ENCODE measurements around the gene ATP6V1B1. TPM values are rescaled to one million over a fixed set of nuclear protein-coding genes. Genes with fewer than 3 reads are reported as not detected.

ATP6V1B1 gene
- total RNA-seq = not detected

GRCh38 chr2:70935468-70936164, at the start of gene ATP6V1B1:
TSS of gene ATP6V1B1 (plus strand) at chr2:70935900. CDS start at chr2:70935955, 55 bp downstream.
- Mint-ChIP-seq H3K27me3 (peaks cover 11% of the 10 kb centered on the region), H3K4me1 (no peaks in the 10 kb centered on the region), H3K4me3 (no peak within 1 kb of the TSS), H3K9me3 (ENCODE audit: low read depth) (no peaks in the 10 kb centered on the region), H3K36me3 (ENCODE audit: low read depth) (no peaks in the 10 kb centered on the region), H3K27ac (no peak within 1 kb of the TSS)
- intact Hi-C loops (cut with DNase I, micrococcal nuclease) = no loop called here
- ChIA-PET POLR2A (no interaction called here), CTCF (interaction anchor here (0.7 to 4.9 kb wide), 4 partner anchors 11 to 280 kb away, joined by 3 to 26 read pairs (median 4); no protein-coding TSS in a partner anchor)
- ATAC-seq (no peak), DNase-seq (no peak)

GRCh38 chr2:70886541-70886987, 49.1 kb upstream of the ATP6V1B1 start:
- ATAC-seq (no peak), DNase-seq (no peak)
- H3K9me3 Mint-ChIP-seq (ENCODE audit: low read depth) = no peaks in the 10 kb centered on the region
- no peak overlapping the region for H3K27ac Mint-ChIP-seq
- peaks cover 3% of the 10 kb centered on the region for H3K36me3 Mint-ChIP-seq (ENCODE audit: low read depth)
- peaks cover 31% of the 10 kb centered on the region for H3K4me1 Mint-ChIP-seq
- intact Hi-C loops (cut with DNase I, micrococcal nuclease) = loop anchor here in 1 of 2 experiments (2.0 kb wide), 1 partner anchor 16 kb away; no protein-coding TSS in a partner anchor
- H3K27me3 Mint-ChIP-seq = peaks cover 79% of the 10 kb centered on the region
- no peak overlapping the region for H3K4me3 Mint-ChIP-seq
- CTCF ChIA-PET = no interaction called here
- POLR2A ChIA-PET = no interaction called here

- peaks cover 78% of the 10 kb centered on the region for H3K27me3 Mint-ChIP-seq
- intact Hi-C loops (cut with DNase I, micrococcal nuclease) = loop anchor here in 1 of 2 experiments (2.0 kb wide), 1 partner anchor 16 kb away; no protein-coding TSS in a partner anchor
- no peaks in the 10 kb centered on the region for H3K9me3 Mint-ChIP-seq (ENCODE audit: low read depth)
These were observed 48.5 kb upstream of the ATP6V1B1 start for GRCh38 chr2:70887208-70887549.

GRCh38 chr2:70887550-70888246, 48.0 kb upstream of the ATP6V1B1 start:
- DNase-seq = peak; percentile 71
- ATAC-seq = peak; percentile 65
- Mint-ChIP-seq H3K4me1 (peaks cover 31% of the 10 kb centered on the region), H3K36me3 (ENCODE audit: low read depth) (peaks cover 3% of the 10 kb centered on the region), H3K27ac (no peak overlapping the region), H3K27me3 (peaks cover 75% of the 10 kb centered on the region), H3K4me3 (peak overlapping the region; percentile 62), H3K9me3 (ENCODE audit: low read depth) (no peaks in the 10 kb centered on the region)
- ChIA-PET POLR2A (no interaction called here), CTCF (interaction anchor here (0.6 to 1.0 kb wide), 2 partner anchors 17 to 98 kb away, joined by 3 read pairs; no protein-coding TSS in a partner anchor)
- intact Hi-C loops (cut with DNase I, micrococcal nuclease) = loop anchor here in 1 of 2 experiments (2.0 kb wide), 2 partner anchors 15 to 21 kb away; no protein-coding TSS in a partner anchor

More at GRCh38 chr2:70887208-70887549, 48.5 kb upstream of the ATP6V1B1 start:
- H3K4me1 Mint-ChIP-seq = peaks cover 31% of the 10 kb centered on the region
- peak overlapping the region; percentile 62 for H3K4me3 Mint-ChIP-seq
- CTCF ChIA-PET = no interaction called here
- POLR2A ChIA-PET = no interaction called here
- ATAC-seq (no peak), DNase-seq (no peak)
- no peak overlapping the region for H3K27ac Mint-ChIP-seq
- H3K36me3 Mint-ChIP-seq (ENCODE audit: low read depth) = peaks cover 3% of the 10 kb centered on the region

- peaks cover 31% of the 10 kb centered on the region for H3K4me1 Mint-ChIP-seq
- H3K27me3 Mint-ChIP-seq = peaks cover 74% of the 10 kb centered on the region
- H3K36me3 Mint-ChIP-seq (ENCODE audit: low read depth) = peaks cover 3% of the 10 kb centered on the region
These were observed 47.3 kb upstream of the ATP6V1B1 start for GRCh38 chr2:70888366-70888922.

GRCh38 chr2:70888923-70889715, 46.6 kb upstream of the ATP6V1B1 start:
- peaks cover 31% of the 10 kb centered on the region for H3K4me1 Mint-ChIP-seq
- H3K27me3 Mint-ChIP-seq = peaks cover 76% of the 10 kb centered on the region
- H3K4me3 Mint-ChIP-seq = peak overlapping the region; percentile 62
- DNase-seq = no peak
- H3K9me3 Mint-ChIP-seq (ENCODE audit: low read depth) = no peaks in the 10 kb centered on the region
- intact Hi-C loops (cut with DNase I, micrococcal nuclease) = loop anchor here in 1 of 2 experiments (2.0 kb wide), 1 partner anchor 20 kb away; no protein-coding TSS in a partner anchor
- peaks cover 3% of the 10 kb centered on the region for H3K36me3 Mint-ChIP-seq (ENCODE audit: low read depth)
- peak overlapping the region; percentile 43 for H3K27ac Mint-ChIP-seq
- ATAC-seq = no peak
- ChIA-PET POLR2A (no interaction called here), CTCF (interaction anchor here (0.7 to 2.4 kb wide), 3 partner anchors 18 to 96 kb away, joined by 3 to 8 read pairs (median 3); no protein-coding TSS in a partner anchor)

More at GRCh38 chr2:70888366-70888922, 47.3 kb upstream of the ATP6V1B1 start:
- Mint-ChIP-seq H3K27ac (no peak overlapping the region), H3K4me3 (peak overlapping the region; percentile 62), H3K9me3 (ENCODE audit: low read depth) (no peaks in the 10 kb centered on the region)
- intact Hi-C loops (cut with DNase I, micrococcal nuclease) = loop anchor here in 1 of 2 experiments (2.0 kb wide), 1 partner anchor 20 kb away; no protein-coding TSS in a partner anchor
- DNase-seq = no peak
- ChIA-PET POLR2A (no interaction called here), CTCF (interaction anchor here (0.6 to 1.0 kb wide), 2 partner anchors 17 to 99 kb away, joined by 3 read pairs; no protein-coding TSS in a partner anchor)
- peak; percentile 30 for ATAC-seq

GRCh38 chr2:70889716-70890037, 46.0 kb upstream of the ATP6V1B1 start:
- intact Hi-C loops (cut with DNase I, micrococcal nuclease) = loop anchor here (1.0 to 2.0 kb wide), 2 partner anchors 10 to 19 kb away; no protein-coding TSS in a partner anchor
- Mint-ChIP-seq H3K36me3 (ENCODE audit: low read depth) (peaks cover 3% of the 10 kb centered on the region), H3K9me3 (ENCODE audit: low read depth) (no peaks in the 10 kb centered on the region), H3K27ac (no peak overlapping the region), H3K27me3 (peaks cover 77% of the 10 kb centered on the region), H3K4me3 (no peak overlapping the region), H3K4me1 (peaks cover 31% of the 10 kb centered on the region)
- no peak for DNase-seq
- ATAC-seq = no peak
- ChIA-PET CTCF (interaction anchor here (2.4 kb wide), 1 partner anchor 30 kb away, joined by 8 read pairs; no protein-coding TSS in a partner anchor), POLR2A (no interaction called here)

- Mint-ChIP-seq H3K27ac (no peak overlapping the region), H3K27me3 (peaks cover 81% of the 10 kb centered on the region), H3K4me1 (peaks cover 31% of the 10 kb centered on the region), H3K9me3 (ENCODE audit: low read depth) (no peaks in the 10 kb centered on the region), H3K36me3 (ENCODE audit: low read depth) (peaks cover 3% of the 10 kb centered on the region), H3K4me3 (no peak overlapping the region)
- POLR2A ChIA-PET = no interaction called here
- CTCF ChIA-PET = interaction anchor here (1.2 to 2.4 kb wide), 2 partner anchors 29 to 60 kb away, joined by 4 to 8 read pairs; no protein-coding TSS in a partner anchor
- intact Hi-C loops (cut with DNase I, micrococcal nuclease) = loop anchor here in 1 of 2 experiments (1.0 kb wide), 1 partner anchor 9 kb away; no protein-coding TSS in a partner anchor
- ATAC-seq (no peak), DNase-seq (no peak)
These were observed 45.1 kb upstream of the ATP6V1B1 start for GRCh38 chr2:70890469-70891065.

- H3K27me3 Mint-ChIP-seq = peaks cover 87% of the 10 kb centered on the region
- intact Hi-C loops (cut with DNase I, micrococcal nuclease) = no loop called here
- ChIA-PET POLR2A (no interaction called here), CTCF (interaction anchor here (2.4 kb wide), 1 partner anchor 28 kb away, joined by 8 read pairs; no protein-coding TSS in a partner anchor)
- ATAC-seq (no peak), DNase-seq (no peak)
- H3K4me1 Mint-ChIP-seq = peaks cover 28% of the 10 kb centered on the region
- no peak overlapping the region for H3K27ac Mint-ChIP-seq
- H3K4me3 Mint-ChIP-seq = no peak overlapping the region
- H3K36me3 Mint-ChIP-seq (ENCODE audit: low read depth) = peaks cover 3% of the 10 kb centered on the region
- H3K9me3 Mint-ChIP-seq (ENCODE audit: low read depth) = no peaks in the 10 kb centered on the region
These were observed 43.9 kb upstream of the ATP6V1B1 start for GRCh38 chr2:70891572-70892357.

- no peak overlapping the region for H3K27ac Mint-ChIP-seq
- no peak for DNase-seq
- H3K36me3 Mint-ChIP-seq (ENCODE audit: low read depth) = peaks cover 3% of the 10 kb centered on the region
- ChIA-PET CTCF (interaction anchor here (0.6 to 2.1 kb wide), 4 partner anchors 15 to 85 kb away, joined by 3 to 7 read pairs (median 3); no protein-coding TSS in a partner anchor), POLR2A (no interaction called here)
- H3K4me3 Mint-ChIP-seq = no peak overlapping the region
- H3K4me1 Mint-ChIP-seq = peaks cover 25% of the 10 kb centered on the region
- ATAC-seq = no peak
- intact Hi-C loops (cut with DNase I, micrococcal nuclease) = no loop called here
- peaks cover 87% of the 10 kb centered on the region for H3K27me3 Mint-ChIP-seq
- H3K9me3 Mint-ChIP-seq (ENCODE audit: low read depth) = no peaks in the 10 kb centered on the region
These were observed 43.0 kb upstream of the ATP6V1B1 start for GRCh38 chr2:70892750-70893149.

Data from activated CD4-positive, alpha-beta T cell treated with anti-CD3 and anti-CD28 coated beads for 36 hours (primary cell).